Osteocyte (in vitro differentiated cells): ENCODE results near the gene CD2. TPM values are rescaled to one million over a fixed set of nuclear protein-coding genes. Genes with fewer than 3 reads are reported as not detected.

Source experiments
- DNase-seq: peaks from one replicate; pipeline ENCODE4 v3.0.0; 2021; ENCODE audit warnings: mixed read lengths; ENCODE audit not compliant: unreplicated experiment; ENCODE audit errors: extremely low spot score
- H3K27ac Mint-ChIP-seq: one replicate; pipeline ENCODE4 v1.8.0; 2021; ENCODE audit warnings: mild to moderate bottlenecking, mixed read lengths; ENCODE audit not compliant: unreplicated experiment
- H3K27me3 Mint-ChIP-seq: one replicate; pipeline ENCODE4 v1.8.0; 2021; ENCODE audit warnings: mixed read lengths; ENCODE audit not compliant: unreplicated experiment
- H3K36me3 Mint-ChIP-seq: one replicate; pipeline ENCODE4 v1.8.0; 2021; ENCODE audit warnings: mixed read lengths; ENCODE audit not compliant: unreplicated experiment
- H3K4me1 Mint-ChIP-seq: one replicate; pipeline ENCODE4 v1.8.0; 2021; ENCODE audit warnings: mixed read lengths; ENCODE audit not compliant: unreplicated experiment
- H3K4me3 Mint-ChIP-seq: one replicate; pipeline ENCODE4 v1.8.0; 2021; ENCODE audit warnings: mild to moderate bottlenecking, moderate library complexity, mixed read lengths; ENCODE audit not compliant: unreplicated experiment
- H3K9me3 Mint-ChIP-seq: one replicate; pipeline ENCODE4 v1.8.0; 2021; ENCODE audit warnings: mixed read lengths; ENCODE audit not compliant: unreplicated experiment
- CTCF ChIP-seq: fragments of 200-600 bp; sonication (generic); IDR thresholded peaks from 2 replicates; pipeline ENCODE4 v1.5.0; 2021; ENCODE audit warnings: antibody characterized with exemption, mild to moderate bottlenecking, moderate library complexity
- total RNA-seq: library from RNA; stranded (reverse); gene quantifications from 2 replicates; pipeline ENCODE4 v1.2.1, GENCODE V29; 2021

CD2 gene
- total RNA-seq, 1 donor from 2014 or later, result not detected

GRCh38 chr1:116777831-116778830 lies 23.9 kb downstream of the CD2 start:
- TF ChIP-seq CTCF, result no peak
- Mint-ChIP-seq H3K4me3 (no peak overlapping the region), H3K4me1 (peaks cover 11% of the 10 kb centered on the region), H3K27ac (no peak overlapping the region), H3K36me3 (no peaks in the 10 kb centered on the region), H3K9me3 (peaks cover 6% of the 10 kb centered on the region), H3K27me3 (peaks cover 31% of the 10 kb centered on the region)
- no peak for DNase-seq

- H3K36me3 Mint-ChIP-seq, result no peaks in the 10 kb centered on the region
- peaks cover 14% of the 10 kb centered on the region for H3K4me1 Mint-ChIP-seq
- TF ChIP-seq CTCF, result no peak
- no peak for DNase-seq
- H3K9me3 Mint-ChIP-seq, result peaks cover 5% of the 10 kb centered on the region
- H3K27ac Mint-ChIP-seq, result no peak overlapping the region
- H3K27me3 Mint-ChIP-seq, result peaks cover 38% of the 10 kb centered on the region
- no peak overlapping the region for H3K4me3 Mint-ChIP-seq
Measured at GRCh38 chr1:116781034-116781433, 26.8 kb downstream of the CD2 start.

GRCh38 chr1:116785006-116785405 lies 30.8 kb downstream of the CD2 start:
- Mint-ChIP-seq H3K9me3 (peaks cover 18% of the 10 kb centered on the region), H3K27me3 (peaks cover 56% of the 10 kb centered on the region), H3K4me1 (peaks cover 3% of the 10 kb centered on the region), H3K27ac (no peak overlapping the region), H3K36me3 (no peaks in the 10 kb centered on the region), H3K4me3 (no peak overlapping the region)
- no peak for TF ChIP-seq CTCF
- DNase-seq, result no peak

GRCh38 chr1:116786049-116786448 lies 31.8 kb downstream of the CD2 start:
- Mint-ChIP-seq H3K27me3 (peaks cover 60% of the 10 kb centered on the region), H3K4me3 (no peak overlapping the region), H3K27ac (no peak overlapping the region), H3K4me1 (peaks cover 3% of the 10 kb centered on the region), H3K36me3 (no peaks in the 10 kb centered on the region), H3K9me3 (peaks cover 20% of the 10 kb centered on the region)
- DNase-seq, result no peak
- TF ChIP-seq CTCF, result no peak

GRCh38 chr1:116791727-116792126 lies 37.5 kb downstream of the CD2 start:
- Mint-ChIP-seq H3K27ac (no peak overlapping the region), H3K4me3 (no peak overlapping the region), H3K27me3 (peaks cover 52% of the 10 kb centered on the region), H3K4me1 (no peaks in the 10 kb centered on the region), H3K9me3 (peaks cover 8% of the 10 kb centered on the region), H3K36me3 (no peaks in the 10 kb centered on the region)
- TF ChIP-seq CTCF, result no peak
- DNase-seq, result no peak
